SK-N-SH (cell line): Measurements from ENCODE around the gene PHF12.

Source experiments
- MAX ChIP-seq: IDR thresholded peaks from 2 replicates; pipeline ENCODE4 v1.4.0; 2012; ENCODE audit warnings: low read depth
- POLR2AphosphoS5 ChIP-seq: IDR thresholded peaks from 2 replicates; pipeline ENCODE4 v1.6.1; 2012; ENCODE audit warnings: low read depth, low read length

DNA sequence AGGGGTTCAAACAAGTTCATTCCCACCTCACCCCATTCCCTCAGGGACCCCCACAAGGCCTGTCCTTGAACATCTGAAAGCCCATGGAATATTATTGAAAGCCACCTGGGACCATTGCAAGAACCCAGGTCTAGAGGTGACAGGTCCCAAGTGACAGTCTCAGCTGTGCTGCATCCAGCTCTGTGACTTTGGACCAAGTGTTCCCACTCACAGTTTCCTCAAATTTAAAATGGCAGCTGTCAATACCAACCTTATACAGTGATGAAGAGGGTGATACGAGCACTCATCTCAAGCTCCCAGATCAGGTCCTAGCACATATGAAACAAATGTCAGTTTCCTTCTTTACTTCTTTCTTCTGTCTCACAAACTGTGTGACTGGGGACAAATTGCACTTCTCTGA lies 87.4 kb downstream of the PHF12 start:
- no peak for TF ChIP-seq MAX
- TF ChIP-seq POLR2AphosphoS5 = no peak
